SK-N-SH (cell line): ENCODE measurements around the gene RBM19. TPM values are rescaled to one million over a fixed set of nuclear protein-coding genes. Genes with fewer than 3 reads are reported as not detected.

Experiments used
- CTCF ChIA-PET: fragments of 300-600, 350-600 bp; formaldehyde crosslinking; extraction: SDS; loops from one replicate; lab custom pipeline; 2021; lab: Yijun Ruan, JAX
- POLR2A ChIA-PET: fragments of 350-600 bp; sonication (Branson Sonifier 250); formaldehyde crosslinking; extraction: SDS; loops from one replicate; lab custom pipeline; 2020; ENCODE audit warnings: antibody characterized with exemption, inconsistent platforms; lab: Yijun Ruan, JAX
- DNase-seq: peaks from one replicate; pipeline ENCODE4 v3.0.0; 2012
- H2AFZ ChIP-seq: fragments of 200-600 bp; sonication (generic); 2 replicates; pipeline ENCODE4 v1.8.1; 2016; ENCODE audit warnings: antibody characterized with exemption, mild to moderate bottlenecking, low read depth
- H3F3A ChIP-seq: fragments of 200-600 bp; sonication (generic); replicated peaks from 2 replicates; pipeline ENCODE3; 2016; ENCODE audit warnings: antibody characterized with exemption, mild to moderate bottlenecking; ENCODE audit not compliant: insufficient read depth
- H3K27ac ChIP-seq, 2 experiments: fragments of 200-500 bp in 1 of 2; fragments of 200-600 bp in 1 of 2; sonication (Bioruptor generic) in 1 of 2; sonication (generic), shearing (Covaris generic) in 1 of 2; 2 replicates each; pipeline versions ENCODE4 v1.5.1 to v1.6.1; 2014 to 2016; ENCODE audit warnings: low read depth in 2 of 2, inconsistent platforms in 1 of 2, low read length in 1 of 2, mild to moderate bottlenecking in 1 of 2, mixed read lengths in 1 of 2
- H3K27me3 ChIP-seq: fragments of 200-600 bp; sonication (generic), shearing (Covaris generic); 2 replicates; pipeline ENCODE4 v1.6.1; 2016; ENCODE audit warnings: mixed run types; ENCODE audit not compliant: insufficient read depth
- H3K36me3 ChIP-seq, 2 experiments: fragments of 200-500 bp in 1 of 2; fragments of 200-600 bp in 1 of 2; sonication (Bioruptor generic) in 1 of 2; sonication (generic) in 1 of 2; replicated peaks in 1 of 2; 2 replicates each; pipeline versions ENCODE3 to v1.5.1; 2014 to 2016; ENCODE audit warnings: low read length in 1 of 2, mild to moderate bottlenecking in 1 of 2; ENCODE audit not compliant: insufficient read depth in 2 of 2, control insufficient read depth in 1 of 2
- H3K4me1 ChIP-seq, 2 experiments: fragments of 200-500 bp in 1 of 2; fragments of 200-600 bp in 1 of 2; sonication (Bioruptor generic) in 1 of 2; sonication (generic), shearing (Covaris generic) in 1 of 2; 2 replicates each; pipeline versions ENCODE4 v1.5.1 to v1.6.1; 2014 to 2016; ENCODE audit warnings: low read depth in 1 of 2, low read length in 1 of 2, mixed run types in 1 of 2; ENCODE audit not compliant: insufficient read depth in 2 of 2, control insufficient read depth in 1 of 2
- H3K4me2 ChIP-seq: fragments of 200-600 bp; sonication (generic), shearing (Covaris generic); 2 replicates; pipeline ENCODE4 v1.6.1; 2017; ENCODE audit warnings: mixed run types
- H3K4me3 ChIP-seq, 2 experiments: fragments of 200-500 bp in 1 of 2; fragments of 200-600 bp in 1 of 2; sonication (Bioruptor generic) in 1 of 2; sonication (generic), shearing (Covaris generic) in 1 of 2; 2 replicates each; pipeline versions ENCODE4 v1.5.1 to v1.8.1; 2014 to 2016; ENCODE audit warnings: low read depth in 2 of 2, inconsistent platforms in 1 of 2, low read length in 1 of 2, mild to moderate bottlenecking in 1 of 2, mixed read lengths in 1 of 2, moderate library complexity in 1 of 2
- H3K79me2 ChIP-seq: fragments of 200-600 bp; sonication (generic); 2 replicates; pipeline ENCODE4 v1.8.1; 2017; ENCODE audit warnings: mild to moderate bottlenecking; ENCODE audit not compliant: insufficient read depth
- H3K9ac ChIP-seq: fragments of 200-600 bp; sonication (generic); 2 replicates; pipeline ENCODE4 v1.6.1; 2017; ENCODE audit warnings: mixed run types
- H3K9me2 ChIP-seq: fragments of 200-600 bp; sonication (generic); 2 replicates; pipeline ENCODE4 v1.6.1; 2017; ENCODE audit warnings: mixed run types
- H3K9me3 ChIP-seq: fragments of 200-600 bp; sonication (generic); 2 replicates; pipeline ENCODE4 v1.6.1; 2017; ENCODE audit warnings: mixed run types, mild to moderate bottlenecking, moderate library complexity
- H4K20me1 ChIP-seq: fragments of 200-600 bp; sonication (generic); 2 replicates; pipeline ENCODE4 v1.6.1; 2017; ENCODE audit warnings: mild to moderate bottlenecking, mixed run types; ENCODE audit not compliant: insufficient read depth
- CHD2 ChIP-seq: fragments of 150-350 bp; IDR thresholded peaks from 2 replicates; pipeline ENCODE4 v1.6.1; 2018; ENCODE audit warnings: low read length; ENCODE audit not compliant: partially characterized antibody
- EP300 ChIP-seq, 2 experiments: IDR thresholded peaks; 2 replicates each; pipeline versions ENCODE4 v1.4.0 to v1.6.1; 2012; ENCODE audit warnings: borderline replicate concordance in 1 of 2, low read depth in 1 of 2, low read length in 1 of 2
- FOSL2 ChIP-seq: IDR thresholded peaks from 2 replicates; pipeline ENCODE4 v1.4.0; 2012; ENCODE audit warnings: low read depth, mild to moderate bottlenecking, moderate library complexity, borderline replicate concordance
- FOXJ3 ChIP-seq: sonication (generic); formaldehyde crosslinking; IDR thresholded peaks from 2 replicates; pipeline ENCODE4 v1.5.1; 2020; ENCODE audit warnings: mild to moderate bottlenecking, missing genetic modification reagents
- FOXM1 ChIP-seq: IDR thresholded peaks from 2 replicates; pipeline ENCODE4 v1.4.0; 2012; ENCODE audit warnings: low read depth, mild to moderate bottlenecking
- MEF2A ChIP-seq: IDR thresholded peaks from 2 replicates; pipeline ENCODE4 v1.4.0; 2012; ENCODE audit warnings: low read depth, borderline replicate concordance
- RAD21 ChIP-seq: IDR thresholded peaks from 2 replicates; pipeline ENCODE4 v1.6.1; 2012; ENCODE audit warnings: mild to moderate bottlenecking, low read length
- RXRA ChIP-seq: IDR thresholded peaks from 2 replicates; pipeline ENCODE4 v1.4.0; 2012; ENCODE audit warnings: low read depth, mild to moderate bottlenecking, borderline replicate concordance
- SIN3A ChIP-seq: IDR thresholded peaks from 2 replicates; pipeline ENCODE4 v1.6.1; 2012; ENCODE audit warnings: low read depth, mild to moderate bottlenecking, low read length, moderate library complexity, borderline replicate concordance
- SMC3 ChIP-seq: IDR thresholded peaks from 2 replicates; pipeline ENCODE4 v1.6.1; 2012; ENCODE audit warnings: low read depth, low read length, improper control_type of control experiment
- TAF1 ChIP-seq: IDR thresholded peaks from 2 replicates; pipeline ENCODE4 v1.6.1; 2012; ENCODE audit warnings: low read depth, mild to moderate bottlenecking, low read length, moderate library complexity, borderline replicate concordance
- TCF12 ChIP-seq: IDR thresholded peaks from 2 replicates; pipeline ENCODE4 v1.4.0; 2012
- YY1 ChIP-seq: IDR thresholded peaks from 2 replicates; pipeline ENCODE4 v1.4.0; 2012; ENCODE audit warnings: low read depth, mild to moderate bottlenecking
- WGBS: methylation state at CpG from one replicate; pipeline ENCODE4 v1.1.6; 2017; ENCODE audit warnings: low lambda C conversion rate; 5-methylcytosine and 5-hydroxymethylcytosine counted together
- polyA plus RNA-seq, 3 experiments: library from polyadenylated mRNA; depleted of rRNA; stranded (reverse); fragments of >200 nt; gene quantifications; 2 replicates each; pipeline ENCODE4 v1.2.3, GENCODE V29; 2012
- TF ChIP-seq, protein P1 (sequence below): fragments of 200-600 bp; sonication (generic); IDR thresholded peaks from 2 replicates; pipeline ENCODE4 v1.6.1; 2017; ENCODE audit warnings: antibody characterized with exemption, mild to moderate bottlenecking, moderate library complexity
- TF ChIP-seq, protein P2 (sequence below): IDR thresholded peaks from 2 replicates; pipeline ENCODE4 v1.4.0; 2012; ENCODE audit warnings: low read depth, borderline replicate concordance

Gene RBM19
- polyA plus RNA-seq, 1 of the 3 experiments (the other 2 are of a cell fraction) = 16.6 TPM

DNA sequence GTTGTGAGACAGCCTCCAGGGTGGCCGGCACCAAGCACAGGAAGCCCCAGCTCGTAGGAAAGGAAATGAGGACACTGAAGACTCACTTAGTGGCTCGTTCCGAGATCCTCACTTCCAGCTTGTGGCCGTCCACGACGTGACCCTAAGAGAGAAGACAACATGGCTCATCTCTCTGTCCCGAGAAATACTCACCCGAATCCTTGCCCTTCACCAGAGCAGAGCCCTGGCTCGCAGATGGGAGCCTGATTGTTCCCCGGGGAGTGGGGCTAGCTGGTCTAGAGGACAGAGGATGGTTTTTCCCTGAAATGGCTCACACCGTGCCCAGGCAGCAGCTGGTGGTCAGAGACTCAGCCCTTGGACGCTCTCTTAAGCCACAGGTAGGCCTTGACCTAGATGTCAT lies 47.8 kb downstream of the RBM19 start:
- peaks cover 5 to 20% of the 10 kb centered on the region in 2 experiments for H3K36me3 ChIP-seq
- no peaks in the 10 kb centered on the region for H3F3A ChIP-seq
- ChIA-PET POLR2A (no interaction called here), CTCF (interaction anchor here (0.9 to 2.7 kb wide), 2 partner anchors 456 to 479 kb away, joined by 3 to 11 read pairs; no protein-coding TSS in a partner anchor)
- no peaks in the 10 kb centered on the region for H3K9me2 ChIP-seq
- 81% methylated on average over 12 of the region's 13 CpGs for WGBS
- H3K4me3 ChIP-seq = no peak overlapping the region
- no peak for TF ChIP-seq SIN3A
- TF ChIP-seq FOSL2 = no peak
- TF ChIP-seq CHD2 = no peak
- TF ChIP-seq SMC3 = no peak
- TF ChIP-seq, protein P1, sequence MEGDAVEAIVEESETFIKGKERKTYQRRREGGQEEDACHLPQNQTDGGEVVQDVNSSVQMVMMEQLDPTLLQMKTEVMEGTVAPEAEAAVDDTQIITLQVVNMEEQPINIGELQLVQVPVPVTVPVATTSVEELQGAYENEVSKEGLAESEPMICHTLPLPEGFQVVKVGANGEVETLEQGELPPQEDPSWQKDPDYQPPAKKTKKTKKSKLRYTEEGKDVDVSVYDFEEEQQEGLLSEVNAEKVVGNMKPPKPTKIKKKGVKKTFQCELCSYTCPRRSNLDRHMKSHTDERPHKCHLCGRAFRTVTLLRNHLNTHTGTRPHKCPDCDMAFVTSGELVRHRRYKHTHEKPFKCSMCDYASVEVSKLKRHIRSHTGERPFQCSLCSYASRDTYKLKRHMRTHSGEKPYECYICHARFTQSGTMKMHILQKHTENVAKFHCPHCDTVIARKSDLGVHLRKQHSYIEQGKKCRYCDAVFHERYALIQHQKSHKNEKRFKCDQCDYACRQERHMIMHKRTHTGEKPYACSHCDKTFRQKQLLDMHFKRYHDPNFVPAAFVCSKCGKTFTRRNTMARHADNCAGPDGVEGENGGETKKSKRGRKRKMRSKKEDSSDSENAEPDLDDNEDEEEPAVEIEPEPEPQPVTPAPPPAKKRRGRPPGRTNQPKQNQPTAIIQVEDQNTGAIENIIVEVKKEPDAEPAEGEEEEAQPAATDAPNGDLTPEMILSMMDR = no peak
- TF ChIP-seq, protein P2, sequence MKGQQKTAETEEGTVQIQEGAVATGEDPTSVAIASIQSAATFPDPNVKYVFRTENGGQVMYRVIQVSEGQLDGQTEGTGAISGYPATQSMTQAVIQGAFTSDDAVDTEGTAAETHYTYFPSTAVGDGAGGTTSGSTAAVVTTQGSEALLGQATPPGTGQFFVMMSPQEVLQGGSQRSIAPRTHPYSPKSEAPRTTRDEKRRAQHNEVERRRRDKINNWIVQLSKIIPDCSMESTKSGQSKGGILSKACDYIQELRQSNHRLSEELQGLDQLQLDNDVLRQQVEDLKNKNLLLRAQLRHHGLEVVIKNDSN = no peak
- TF ChIP-seq FOXM1 = no peak
- TF ChIP-seq FOXJ3 (CRISPR knock-in tag) = no peak
- TF ChIP-seq RXRA = no peak
- no peak for TF ChIP-seq TCF12
- no peak for TF ChIP-seq YY1
- no peaks in the 10 kb centered on the region for H3K79me2 ChIP-seq
- no peak for DNase-seq
- H3K4me2 ChIP-seq = no peak overlapping the region
- no peaks in the 10 kb centered on the region for H3K27me3 ChIP-seq
- H4K20me1 ChIP-seq = no peaks in the 10 kb centered on the region
- H3K27ac ChIP-seq = no peak overlapping the region
- H3K4me1 ChIP-seq = no peaks in the 10 kb centered on the region
- no peaks in the 10 kb centered on the region for H3K9me3 ChIP-seq
- H2AFZ ChIP-seq = no peak overlapping the region
- H3K9ac ChIP-seq = no peak overlapping the region

DNA sequence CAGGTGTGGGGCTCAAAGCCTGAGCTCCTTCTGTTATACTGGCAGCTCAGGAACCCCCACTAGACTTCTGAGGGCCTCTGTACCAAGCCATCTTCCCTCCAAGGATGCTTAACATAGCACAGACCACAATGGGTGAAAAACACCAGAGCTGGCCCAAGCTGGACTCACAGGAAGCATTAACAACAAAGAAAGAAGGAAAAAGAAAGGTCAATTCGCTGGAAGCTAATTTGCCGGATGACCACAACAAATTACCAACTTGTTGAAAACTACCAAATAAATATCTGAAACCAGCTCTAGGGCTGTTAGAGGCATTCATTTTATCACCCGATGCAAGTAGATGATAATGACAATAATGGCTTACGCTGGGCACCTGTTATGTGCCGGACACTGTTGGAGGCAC lies 48.7 kb downstream of the RBM19 start:
- DNase-seq = no peak

More for the DNA sequence above, 48.7 kb downstream of the RBM19 start:
- ChIA-PET CTCF (interaction anchor here (0.9 to 3.1 kb wide), 3 partner anchors 136 to 455 kb away, joined by 3 to 15 read pairs (median 5); no protein-coding TSS in a partner anchor), POLR2A (no interaction called here)
- Histone ChIP-seq H3K27ac (no peak overlapping the region), H2AFZ (no peak overlapping the region), H3K4me1 (no peaks in the 10 kb centered on the region), H4K20me1 (no peaks in the 10 kb centered on the region), H3K9ac (no peak overlapping the region), H3K27me3 (no peaks in the 10 kb centered on the region), H3F3A (no peaks in the 10 kb centered on the region), H3K9me3 (no peaks in the 10 kb centered on the region), H3K9me2 (no peaks in the 10 kb centered on the region), H3K4me2 (no peak overlapping the region), H3K36me3 (peaks cover 4 to 16% of the 10 kb centered on the region in 2 experiments), H3K4me3 (no peak overlapping the region), H3K79me2 (no peaks in the 10 kb centered on the region)
- WGBS = over 99% methylated on average over 5 of the region's 5 CpGs
- TF ChIP-seq MEF2A = no peak
- no peak for TF ChIP-seq RAD21
- TF ChIP-seq EP300 (IDR thresholded peaks at IDR 0.05; ENCODE audit: borderline replicate concordance in 1 of 2, low read depth in 1 of 2, low read length in 1 of 2) = no peak
- TF ChIP-seq, protein P2 = no peak
- no peak for TF ChIP-seq TAF1
- TF ChIP-seq CHD2 = no peak
